GM19328 (cell line): ENCODE measurements around the gene NSMF.

Experiments used
- ATAC-seq: cut with Tn5 transposase; IDR thresholded peaks from one replicate; pipeline ENCODE4 v1.9.1; 2021; ENCODE audit warnings: mild to moderate bottlenecking, moderate library complexity; ENCODE audit not compliant: unreplicated experiment

Gene NSMF

GRCh38 chr9:137492464-137493363 lies 33.6 kb upstream of the NSMF start:
- no peak for ATAC-seq

- no peak for ATAC-seq
Observed at GRCh38 chr9:137491735-137492432, 32.8 kb upstream of the NSMF start.

GRCh38 chr9:137490532-137491186 lies 31.5 kb upstream of the NSMF start:
- no peak for ATAC-seq

- ATAC-seq, result no peak
Observed at GRCh38 chr9:137488906-137489305, 29.8 kb upstream of the NSMF start.

GRCh38 chr9:137488327-137488653 lies 29.2 kb upstream of the NSMF start:
- no peak for ATAC-seq

GRCh38 chr9:137487454-137488326 lies 28.6 kb upstream of the NSMF start:
- no peak for ATAC-seq

- ATAC-seq, result no peak
Observed at GRCh38 chr9:137486545-137487453, 27.7 kb upstream of the NSMF start.

- no peak for ATAC-seq
Observed at GRCh38 chr9:137486141-137486490, 27.0 kb upstream of the NSMF start.

GRCh38 chr9:137485343-137486140 lies 26.4 kb upstream of the NSMF start:
- ATAC-seq, result no peak

- ATAC-seq, result no peak
Observed at GRCh38 chr9:137484551-137485315, 25.6 kb upstream of the NSMF start.

GRCh38 chr9:137482094-137482781 lies 23.1 kb upstream of the NSMF start:
- ATAC-seq, result no peak

- no peak for ATAC-seq
Observed at GRCh38 chr9:137480686-137481683, 21.9 kb upstream of the NSMF start.

- no peak for ATAC-seq
Observed at GRCh38 chr9:137479892-137480685, 21.0 kb upstream of the NSMF start.

- no peak for ATAC-seq
Observed at GRCh38 chr9:137478962-137479861, 20.1 kb upstream of the NSMF start.

- ATAC-seq, result no peak
Observed at GRCh38 chr9:137478613-137478961, 19.5 kb upstream of the NSMF start.
